Naive thymus-derived CD4-positive, alpha-beta T cell (primary cell): ENCODE results near the gene HPS4. TPM values are rescaled to one million over a fixed set of nuclear protein-coding genes. Genes with fewer than 3 reads are reported as not detected.
A peak's percentile ranks its signal among the peaks of the same experiment; 100 is the strongest.

ENCODE experiments used
- ATAC-seq: fragments of 150-1000 bp; cut with Tn5 transposase; 2 replicates; pipeline ENCODE4 v1.10.0; 2021; ENCODE audit warnings: mild to moderate bottlenecking, moderate library complexity
- CTCF ChIA-PET: fragments of 350-600 bp; sonication (Branson Sonifier 250); formaldehyde crosslinking; loops from one replicate; lab custom pipeline; 2021; ENCODE audit warnings: antibody characterized with exemption; lab: Charles Lee
- POLR2A ChIA-PET: fragments of 350-600 bp; sonication (Branson Sonifier 250); formaldehyde crosslinking; loops from one replicate; lab custom pipeline; 2021; ENCODE audit warnings: antibody characterized with exemption, inconsistent platforms; lab: Charles Lee
- DNase-seq, 9 donors: peaks; one replicate each; pipeline versions ENCODE4 v3.0.0 to v3.0.0-alpha.2; 2020 to 2022; ENCODE audit warnings: mixed read lengths in 1 of 9
- H3K27ac ChIP-seq: one replicate; pipeline ENCODE4 v1.7.0; 2013; ENCODE audit warnings: mild to moderate bottlenecking, low read depth, low read length, moderate library complexity
- H3K27me3 ChIP-seq, 2 donors: one replicate each; pipeline ENCODE4 v1.7.0; 2013; ENCODE audit warnings: low read length in 2 of 2, mild to moderate bottlenecking in 2 of 2, moderate library complexity in 2 of 2; ENCODE audit not compliant: control insufficient read depth in 2 of 2, insufficient read depth in 2 of 2
- H3K36me3 ChIP-seq, 3 experiments: 1 replicate in 2 of 3; 2 replicates in 1 of 3; pipeline ENCODE4 v1.7.0; 2013; ENCODE audit warnings: low read length in 3 of 3, mild to moderate bottlenecking in 3 of 3, moderate library complexity in 1 of 3; ENCODE audit not compliant: insufficient read depth in 3 of 3, control insufficient read depth in 2 of 3
- H3K4me1 ChIP-seq, 2 donors: one replicate each; pipeline ENCODE4 v1.7.0; 2013; ENCODE audit warnings: low read length in 2 of 2, mild to moderate bottlenecking in 2 of 2, moderate library complexity in 1 of 2; ENCODE audit not compliant: control insufficient read depth in 2 of 2, insufficient read depth in 2 of 2
- H3K4me3 ChIP-seq: 2 replicates; pipeline ENCODE4 v1.7.0; 2013; ENCODE audit warnings: mild to moderate bottlenecking, low read length
- H3K9me3 ChIP-seq, 3 experiments: 1 replicate in 2 of 3; 2 replicates in 1 of 3; pipeline ENCODE4 v1.7.0; 2013; ENCODE audit warnings: low read length in 3 of 3; ENCODE audit not compliant: control insufficient read depth in 2 of 3
- H3K27ac Mint-ChIP-seq, 9 donors: one replicate each; pipeline ENCODE4 v1.8.0; 2020 to 2022; ENCODE audit warnings: mixed read lengths in 9 of 9, mild to moderate bottlenecking in 8 of 9, moderate library complexity in 5 of 9, inconsistent platforms in 2 of 9
- H3K27me3 Mint-ChIP-seq, 5 donors: one replicate each; pipeline ENCODE4 v1.8.0; 2021 to 2022; ENCODE audit warnings: mixed read lengths in 5 of 5, mild to moderate bottlenecking in 1 of 5
- H3K36me3 Mint-ChIP-seq, 5 donors: one replicate each; pipeline ENCODE4 v1.8.0; 2020 to 2022; ENCODE audit warnings: mixed read lengths in 5 of 5, mild to moderate bottlenecking in 3 of 5, inconsistent platforms in 1 of 5
- H3K4me1 Mint-ChIP-seq, 7 donors: one replicate each; pipeline ENCODE4 v1.8.0; 2020 to 2022; ENCODE audit warnings: mixed read lengths in 7 of 7, mild to moderate bottlenecking in 3 of 7, inconsistent platforms in 1 of 7
- H3K4me3 Mint-ChIP-seq, 10 donors: one replicate each; pipeline ENCODE4 v1.8.0; 2020 to 2022; ENCODE audit warnings: mild to moderate bottlenecking in 10 of 10, mixed read lengths in 10 of 10, moderate library complexity in 6 of 10, inconsistent platforms in 2 of 10
- H3K9me3 Mint-ChIP-seq, 11 donors: one replicate each; pipeline ENCODE4 v1.8.0; 2020 to 2022; ENCODE audit warnings: mixed read lengths in 11 of 11, mild to moderate bottlenecking in 4 of 11, inconsistent platforms in 1 of 11, moderate library complexity in 1 of 11
- intact Hi-C, 2 donors: fragments of 100-400 bp; cut with micrococcal nuclease; formaldehyde crosslinking; loops; one replicate each; pipeline ENCODE4 v1.15.1; 2023
- polyA plus RNA-seq, 2 donors: library from polyadenylated mRNA; unstranded; fragments of 300-500 nt; fragmentation: Illumina TruSeq; gene quantifications; one replicate each; pipeline ENCODE4 v1.2.3, GENCODE V29; 2021
- total RNA-seq, 6 experiments: library from RNA in 5 of 6; stranded (reverse) in 5 of 6; gene quantifications; 1 replicate in 5 of 6; 2 replicates in 1 of 6; pipeline ENCODE4 v1.2.3 and lab custom pipeline; 2021 to 2026

The HPS4 gene
- total and polyA plus RNA-seq, 7 experiments from 2014 or later = 21.5 to 64.3 (median 53.6) TPM

DNA sequence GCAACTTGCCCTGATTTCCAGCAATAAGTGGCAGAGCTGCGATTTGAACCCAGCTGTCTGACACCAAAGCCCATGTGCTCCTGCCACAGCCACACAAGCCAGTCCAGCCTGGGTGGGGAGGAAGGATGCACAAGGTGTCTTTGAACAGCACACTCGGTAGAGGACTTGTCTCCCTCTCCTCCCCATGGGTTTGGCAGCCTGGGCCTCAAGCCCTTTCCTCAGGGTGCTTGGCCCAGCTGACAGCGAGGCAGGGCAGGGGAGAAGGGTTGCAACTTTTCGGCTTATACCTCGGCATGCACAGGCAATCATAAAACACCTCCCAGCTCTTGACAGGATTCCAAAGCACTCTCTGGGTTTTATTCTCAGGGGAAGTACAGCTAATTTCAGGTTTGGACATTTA lies 35.2 kb downstream of the HPS4 start:
- DNase-seq = no peak
- H3K9me3 ChIP-seq = no peaks in the 10 kb centered on the region
- no peak for ATAC-seq
- no peak overlapping the region for H3K27ac ChIP-seq
- H3K36me3 ChIP-seq = peaks cover 0 to 38% (median 0%) of the 10 kb centered on the region in 3 experiments
- Mint-ChIP-seq H3K27me3 (no peaks in the 10 kb centered on the region), H3K9me3 (no peaks in the 10 kb centered on the region), H3K4me3 (no peak overlapping the region), H3K27ac (no peak overlapping the region), H3K36me3 (peaks cover 0 to 18% (median 7%) of the 10 kb centered on the region in 5 donors), H3K4me1 (no peaks in the 10 kb centered on the region)
- ChIA-PET POLR2A (interaction anchor here (0.7 kb wide), 1 partner anchor 18 kb away, joined by 3 read pairs; no protein-coding TSS in a partner anchor), CTCF (interaction anchor here (0.8 kb wide), 1 partner anchor 18 kb away, joined by 3 read pairs; no protein-coding TSS in a partner anchor)
- H3K27me3 ChIP-seq = no peaks in the 10 kb centered on the region
- H3K4me1 ChIP-seq = no peaks in the 10 kb centered on the region
- H3K4me3 ChIP-seq = no peak overlapping the region
- intact Hi-C loops = no loop called here

DNA sequence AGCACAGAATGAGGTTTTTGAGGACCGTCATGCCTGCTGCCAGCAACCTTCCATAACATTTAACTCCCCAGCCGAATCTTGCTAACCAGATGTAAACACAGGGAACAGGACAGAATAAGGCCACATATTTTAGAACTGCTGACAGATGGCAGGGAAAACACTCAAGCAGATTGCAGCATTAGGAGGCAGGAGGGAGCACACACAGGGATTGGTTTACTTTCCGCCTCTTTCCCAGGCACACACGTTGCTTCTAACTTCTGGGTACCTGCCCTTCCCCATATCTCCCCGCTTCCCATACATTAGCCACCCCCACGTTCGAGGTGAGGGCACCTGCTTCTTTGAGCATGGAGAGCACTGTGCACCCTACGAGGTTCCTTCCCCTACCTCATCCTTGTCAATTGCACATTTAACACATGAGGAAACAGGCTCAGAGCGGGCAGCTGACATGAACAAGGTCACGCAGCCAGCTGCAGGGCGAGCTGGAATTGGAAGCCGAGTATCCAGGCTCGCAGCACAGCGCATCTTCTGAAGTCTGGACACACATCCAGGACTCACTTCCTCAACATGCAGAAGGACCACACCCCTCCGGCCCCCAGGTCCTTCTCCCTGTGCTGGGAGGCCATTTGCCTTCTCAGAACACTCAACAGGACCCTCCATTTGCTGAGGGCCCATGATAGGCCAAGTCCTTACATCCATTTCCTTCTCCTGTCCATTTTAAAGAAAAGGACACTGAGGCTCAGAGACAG lies 35.8 kb downstream of the HPS4 start:
- DNase-seq = no peak
- peaks cover 0 to 21% (median 7%) of the 10 kb centered on the region in 5 donors for H3K36me3 Mint-ChIP-seq
- intact Hi-C loops = no loop called here

DNA sequence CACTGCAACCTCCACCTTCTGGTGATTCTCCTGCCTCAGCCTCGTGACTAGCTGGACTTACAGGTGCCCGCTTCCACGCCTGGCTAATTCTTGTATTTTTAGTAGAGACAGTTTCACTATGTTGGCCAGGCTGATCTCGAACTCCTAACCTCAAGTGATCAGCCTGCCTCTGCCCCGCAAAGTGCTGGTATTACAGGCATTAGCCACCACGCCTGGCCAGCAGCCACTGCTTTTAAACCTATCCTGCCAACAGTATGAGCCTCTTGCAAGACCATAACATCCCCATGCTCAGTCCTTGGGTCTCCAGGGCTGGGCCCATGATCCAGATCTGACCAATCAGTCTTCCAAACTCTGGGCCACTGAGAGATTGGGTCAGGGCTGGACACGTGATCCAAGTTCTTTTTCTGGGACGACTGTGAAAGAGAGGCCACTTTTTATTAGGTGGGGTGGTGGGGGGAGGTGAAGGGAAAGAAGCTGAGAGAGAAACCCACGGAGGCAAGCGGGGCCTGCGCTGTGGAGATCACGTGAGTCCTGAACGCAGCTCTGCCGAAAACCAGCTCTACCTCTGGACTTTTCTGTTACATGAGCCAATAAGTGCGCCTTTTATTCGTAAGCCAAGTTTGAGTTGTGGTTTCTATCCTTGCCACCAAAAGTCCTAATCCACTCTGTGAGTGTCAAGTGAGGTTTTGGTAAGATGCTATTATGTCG lies 36.6 kb downstream of the HPS4 start:
- POLR2A ChIA-PET = no interaction called here
- intact Hi-C loops = no loop called here
- DNase-seq (no peak), ATAC-seq (no peak)
- Histone ChIP-seq H3K4me3 (no peak overlapping the region), H3K36me3 (peaks cover 0 to 24% (median 0%) of the 10 kb centered on the region in 3 experiments), H3K27ac (no peak overlapping the region), H3K4me1 (no peaks in the 10 kb centered on the region), H3K9me3 (no peaks in the 10 kb centered on the region), H3K27me3 (no peaks in the 10 kb centered on the region)
- Mint-ChIP-seq H3K27me3 (no peaks in the 10 kb centered on the region), H3K9me3 (no peaks in the 10 kb centered on the region), H3K4me3 (no peak overlapping the region), H3K4me1 (peaks cover 0 to 4% (median 0%) of the 10 kb centered on the region in 7 donors), H3K36me3 (peaks cover 0 to 17% (median 6%) of the 10 kb centered on the region in 5 donors), H3K27ac (no peak overlapping the region)
- CTCF ChIA-PET = no interaction called here

More for the DNA sequence above, 35.8 kb downstream of the HPS4 start:
- ChIA-PET POLR2A (no interaction called here), CTCF (no interaction called here)
- no peak for ATAC-seq
- H3K27me3 Mint-ChIP-seq = no peaks in the 10 kb centered on the region
- no peak overlapping the region for H3K4me3 Mint-ChIP-seq
- Histone ChIP-seq H3K27ac (no peak overlapping the region), H3K36me3 (peaks cover 0 to 32% (median 0%) of the 10 kb centered on the region in 3 experiments), H3K9me3 (no peaks in the 10 kb centered on the region), H3K4me3 (no peak overlapping the region), H3K4me1 (no peaks in the 10 kb centered on the region), H3K27me3 (no peaks in the 10 kb centered on the region)
- peak overlapping the region in 2 of 9 donors; percentile 56 to 63 for H3K27ac Mint-ChIP-seq
- H3K9me3 Mint-ChIP-seq = no peaks in the 10 kb centered on the region
- no peaks in the 10 kb centered on the region for H3K4me1 Mint-ChIP-seq

DNA sequence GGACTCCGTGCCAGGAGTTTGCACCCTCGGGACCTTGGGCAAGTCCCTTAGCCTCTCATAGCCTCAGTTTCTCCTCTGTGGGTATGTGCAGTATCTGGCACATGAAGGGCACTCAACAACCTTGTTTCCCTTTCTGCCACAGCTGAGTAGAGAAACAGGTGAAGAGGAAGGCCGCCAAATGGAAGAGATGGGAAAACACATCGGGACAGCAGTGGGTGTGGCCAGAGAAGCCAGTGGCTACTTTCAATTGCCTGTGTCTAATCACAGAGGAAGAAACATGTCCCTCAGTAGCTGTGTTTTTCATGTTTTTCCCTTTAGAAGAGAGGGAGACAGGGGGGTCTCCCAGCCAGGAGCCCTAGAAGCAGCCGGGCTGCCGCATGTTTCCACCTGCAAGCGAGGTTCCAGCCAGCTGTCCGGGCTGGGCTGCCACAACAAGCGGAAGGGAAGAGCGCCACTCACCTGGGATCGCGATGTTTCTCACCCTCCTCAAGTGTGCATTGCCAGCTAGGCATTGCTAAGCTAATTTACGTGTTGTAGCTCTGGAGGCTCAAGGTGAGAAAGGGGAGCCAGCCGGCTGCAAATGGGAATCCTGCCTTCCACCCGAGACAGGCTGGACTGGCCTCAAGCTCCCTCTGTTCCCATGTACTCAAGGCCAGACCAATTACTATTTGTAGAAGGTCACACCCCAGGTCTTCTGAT lies 37.9 kb downstream of the HPS4 start:
- intact Hi-C loops = no loop called here
- Mint-ChIP-seq H3K4me1 (peaks cover 0 to 8% (median 0%) of the 10 kb centered on the region in 7 donors), H3K36me3 (peaks cover 0 to 9% (median 3%) of the 10 kb centered on the region in 5 donors), H3K27ac (no peak overlapping the region), H3K4me3 (no peak overlapping the region), H3K27me3 (no peaks in the 10 kb centered on the region), H3K9me3 (no peaks in the 10 kb centered on the region)
- ATAC-seq = no peak
- ChIA-PET POLR2A (no interaction called here), CTCF (no interaction called here)
- no peaks in the 10 kb centered on the region for H3K4me1 ChIP-seq
- no peaks in the 10 kb centered on the region for H3K9me3 ChIP-seq
- DNase-seq = no peak
- H3K27me3 ChIP-seq = no peaks in the 10 kb centered on the region
- H3K4me3 ChIP-seq = no peak overlapping the region
- H3K27ac ChIP-seq = no peak overlapping the region
- peaks cover 0 to 12% (median 0%) of the 10 kb centered on the region in 3 experiments for H3K36me3 ChIP-seq

DNA sequence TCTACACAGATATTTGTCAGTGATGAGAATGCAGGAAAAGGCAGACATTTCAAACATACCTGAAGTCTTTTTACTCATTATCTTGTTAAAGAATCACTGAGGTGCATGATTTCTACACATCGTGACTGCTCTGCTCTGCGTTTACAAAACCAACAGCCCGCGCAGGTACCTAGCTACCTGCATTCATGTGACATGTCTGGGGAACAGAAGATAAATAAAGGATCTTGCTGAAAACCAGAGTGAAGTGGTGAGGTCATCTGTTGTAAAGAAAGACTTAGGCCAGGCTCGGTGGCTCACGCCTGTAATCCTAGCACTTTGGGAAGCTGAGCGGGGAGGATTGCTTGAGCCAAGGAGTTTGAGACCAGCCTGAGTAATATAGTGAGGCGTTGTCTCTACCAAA lies 38.8 kb downstream of the HPS4 start:
- no peak for ATAC-seq
- ChIA-PET CTCF (no interaction called here), POLR2A (interaction anchor here (0.6 kb wide), 1 partner anchor 60 kb away, joined by 3 read pairs; no protein-coding TSS in a partner anchor)
- Histone ChIP-seq H3K4me3 (no peak overlapping the region), H3K36me3 (peaks cover 0 to 5% (median 0%) of the 10 kb centered on the region in 3 experiments), H3K27me3 (no peaks in the 10 kb centered on the region), H3K4me1 (no peaks in the 10 kb centered on the region), H3K27ac (no peak overlapping the region), H3K9me3 (no peaks in the 10 kb centered on the region)
- Mint-ChIP-seq H3K4me1 (peaks cover 0 to 11% (median 0%) of the 10 kb centered on the region in 7 donors), H3K4me3 (no peak overlapping the region), H3K27me3 (no peaks in the 10 kb centered on the region), H3K27ac (no peak overlapping the region), H3K36me3 (peaks cover 0 to 9% (median 3%) of the 10 kb centered on the region in 5 donors), H3K9me3 (no peaks in the 10 kb centered on the region)
- no peak for DNase-seq
- intact Hi-C loops = no loop called here

DNA sequence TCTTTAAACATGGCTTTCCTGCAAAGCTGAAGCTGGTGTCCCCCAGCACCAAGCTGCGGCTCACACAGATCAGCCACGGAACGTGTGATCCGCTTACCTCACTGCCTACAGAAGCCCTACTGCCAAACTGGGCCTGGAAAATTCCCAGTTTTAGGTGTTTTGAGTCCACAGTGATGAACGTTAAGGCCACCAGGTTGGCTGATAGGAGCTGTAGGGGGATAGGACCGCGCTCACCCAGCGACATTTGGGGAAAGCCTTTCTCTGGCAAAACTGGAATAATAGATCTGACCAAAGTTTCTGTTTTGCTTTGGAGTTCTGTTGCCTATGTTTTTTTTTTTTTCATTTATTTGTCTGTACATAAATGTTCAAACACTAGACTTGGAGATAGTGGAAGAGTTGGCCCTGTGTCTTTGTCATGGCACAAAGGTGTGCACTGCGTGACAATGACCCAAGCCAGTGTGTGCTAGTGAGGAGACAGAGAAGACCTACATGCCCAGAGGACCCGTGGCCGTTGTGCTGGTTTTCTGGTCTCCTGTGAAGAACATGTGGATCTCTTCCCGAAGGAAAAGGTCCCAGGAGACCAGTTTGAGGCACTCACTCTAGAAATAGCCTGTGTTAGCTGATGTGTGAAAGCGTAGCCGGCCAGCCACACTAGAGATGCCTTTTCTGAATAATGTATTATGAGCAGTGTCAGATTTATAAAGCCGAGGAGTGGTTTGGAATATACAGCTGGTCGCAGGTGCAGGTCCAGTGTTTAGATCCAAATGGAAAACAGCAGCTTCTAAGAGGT lies 39.5 kb downstream of the HPS4 start:
- Mint-ChIP-seq H3K27me3 (no peaks in the 10 kb centered on the region), H3K36me3 (peaks cover 0 to 9% (median 3%) of the 10 kb centered on the region in 5 donors), H3K4me3 (no peak overlapping the region), H3K9me3 (no peaks in the 10 kb centered on the region), H3K27ac (peak overlapping the region in 2 of 9 donors; percentile 20 to 22), H3K4me1 (peaks cover 0 to 11% (median 0%) of the 10 kb centered on the region in 7 donors)
- DNase-seq (no peak), ATAC-seq (no peak)
- Histone ChIP-seq H3K27me3 (no peaks in the 10 kb centered on the region), H3K4me3 (no peak overlapping the region), H3K36me3 (peaks cover 0 to 5% (median 0%) of the 10 kb centered on the region in 3 experiments), H3K9me3 (no peaks in the 10 kb centered on the region), H3K4me1 (no peaks in the 10 kb centered on the region), H3K27ac (no peak overlapping the region)
- ChIA-PET POLR2A (interaction anchor here (0.6 kb wide), 1 partner anchor 60 kb away, joined by 3 read pairs; no protein-coding TSS in a partner anchor), CTCF (no interaction called here)
- intact Hi-C loops = no loop called here
